ENCODE data around the gene CCDC134. TPM values are rescaled to one million over a fixed set of nuclear protein-coding genes. Genes with fewer than 3 reads are reported as not detected.

Gene CCDC134
- total and polyA plus RNA-seq, 2 of the 13 experiments (the other 11 are each of a cell fraction or from before 2014, with no cell fraction given), result 4.8 to 17.4 TPM

DNA sequence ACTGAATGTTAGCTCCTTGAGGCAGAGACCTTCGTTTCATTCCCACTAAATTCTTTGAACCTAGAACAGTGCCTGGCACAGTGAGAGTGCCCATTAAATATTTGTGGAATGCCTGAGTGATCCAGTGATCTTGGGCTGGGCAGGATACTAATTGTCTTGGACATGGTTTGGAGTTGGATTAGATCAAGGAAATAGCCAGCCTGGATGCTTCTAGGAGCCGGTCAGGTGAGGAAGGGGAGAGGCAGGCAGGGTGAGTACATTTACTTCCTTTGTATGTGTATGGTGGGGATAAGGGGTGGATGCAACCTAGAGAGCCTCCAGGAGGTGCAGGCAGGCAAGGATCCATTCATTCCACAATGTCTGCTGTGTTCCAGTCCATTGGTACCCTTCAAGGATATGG lies 36.1 kb downstream of the CCDC134 start:
- Histone ChIP-seq H3K27me3 (ENCODE audit: control insufficient read depth in 1 of 2, insufficient read depth in 2 of 2, low read length in 2 of 2) (no peaks in the 10 kb centered on the region; a peak in 1 of 5 replicates), H3K4me1 (ENCODE audit: insufficient read depth, low read length) (peaks cover 78% of the 10 kb centered on the region), H3K79me2 (ENCODE audit: insufficient read depth, low read length) (peaks cover 83% of the 10 kb centered on the region), H3K36me3 (replicated peaks in 1 of 2; ENCODE audit: control insufficient read depth in 1 of 2, insufficient read depth in 2 of 2, low read length in 2 of 2) (peaks cover 10 to 37% of the 10 kb centered on the region in 2 experiments), H3K9me3 (ENCODE audit: low read length) (no peaks in the 10 kb centered on the region), H3K9ac (ENCODE audit: insufficient read depth, low read depth, low read length) (no peak overlapping the region), H3K27ac (ENCODE audit: extremely low read length, insufficient read depth, low read length) (peak overlapping the region; percentile 52), H3K4me3 (replicated peaks in 1 of 3; ENCODE audit: insufficient read depth in 1 of 3, low read depth in 2 of 3, low read length in 3 of 3) (no peak overlapping the region; a peak in 1 of 6 replicates), H2AFZ (ENCODE audit: low read length) (no peak overlapping the region), H3K4me2 (ENCODE audit: low read depth, low read length) (peak overlapping the region; percentile 43; the same call in 1 of the 2 replicates), H4K20me1 (ENCODE audit: insufficient read depth, low read length) (peaks cover 26% of the 10 kb centered on the region)
- no TSS peak for BruUV-seq (replicated peaks)
- WGBS (ENCODE audit: low lambda C conversion rate), result 96% methylated on average over 2 of the region's 2 CpGs
- in situ Hi-C loops (cut with HindIII; ENCODE audit: extremely low pct_ligation_motif_present, low pct_unique_long_range_greater_than_20kb), result no loop called here
- no peak for ATAC-seq
- no peak for FAIRE-seq
- DNase-seq (ENCODE audit: low spot score), result no peak
- TF ChIP-seq ZNF629 (CRISPR knock-in tag; conservative IDR thresholded peaks at IDR 0.05) (0 out of 2 replicates have a peak, but pooled peaks have one; percentile 27), ZMYM4 (CRISPR knock-in tag; IDR thresholded peaks at IDR 0.05) (0 out of 2 replicates have a peak, but pooled peaks have one; percentile 17), ZNF816 (CRISPR knock-in tag; IDR thresholded peaks at IDR 0.05; ENCODE audit: borderline replicate concordance) (no peak)
- TF ChIP-seq, protein P1, sequence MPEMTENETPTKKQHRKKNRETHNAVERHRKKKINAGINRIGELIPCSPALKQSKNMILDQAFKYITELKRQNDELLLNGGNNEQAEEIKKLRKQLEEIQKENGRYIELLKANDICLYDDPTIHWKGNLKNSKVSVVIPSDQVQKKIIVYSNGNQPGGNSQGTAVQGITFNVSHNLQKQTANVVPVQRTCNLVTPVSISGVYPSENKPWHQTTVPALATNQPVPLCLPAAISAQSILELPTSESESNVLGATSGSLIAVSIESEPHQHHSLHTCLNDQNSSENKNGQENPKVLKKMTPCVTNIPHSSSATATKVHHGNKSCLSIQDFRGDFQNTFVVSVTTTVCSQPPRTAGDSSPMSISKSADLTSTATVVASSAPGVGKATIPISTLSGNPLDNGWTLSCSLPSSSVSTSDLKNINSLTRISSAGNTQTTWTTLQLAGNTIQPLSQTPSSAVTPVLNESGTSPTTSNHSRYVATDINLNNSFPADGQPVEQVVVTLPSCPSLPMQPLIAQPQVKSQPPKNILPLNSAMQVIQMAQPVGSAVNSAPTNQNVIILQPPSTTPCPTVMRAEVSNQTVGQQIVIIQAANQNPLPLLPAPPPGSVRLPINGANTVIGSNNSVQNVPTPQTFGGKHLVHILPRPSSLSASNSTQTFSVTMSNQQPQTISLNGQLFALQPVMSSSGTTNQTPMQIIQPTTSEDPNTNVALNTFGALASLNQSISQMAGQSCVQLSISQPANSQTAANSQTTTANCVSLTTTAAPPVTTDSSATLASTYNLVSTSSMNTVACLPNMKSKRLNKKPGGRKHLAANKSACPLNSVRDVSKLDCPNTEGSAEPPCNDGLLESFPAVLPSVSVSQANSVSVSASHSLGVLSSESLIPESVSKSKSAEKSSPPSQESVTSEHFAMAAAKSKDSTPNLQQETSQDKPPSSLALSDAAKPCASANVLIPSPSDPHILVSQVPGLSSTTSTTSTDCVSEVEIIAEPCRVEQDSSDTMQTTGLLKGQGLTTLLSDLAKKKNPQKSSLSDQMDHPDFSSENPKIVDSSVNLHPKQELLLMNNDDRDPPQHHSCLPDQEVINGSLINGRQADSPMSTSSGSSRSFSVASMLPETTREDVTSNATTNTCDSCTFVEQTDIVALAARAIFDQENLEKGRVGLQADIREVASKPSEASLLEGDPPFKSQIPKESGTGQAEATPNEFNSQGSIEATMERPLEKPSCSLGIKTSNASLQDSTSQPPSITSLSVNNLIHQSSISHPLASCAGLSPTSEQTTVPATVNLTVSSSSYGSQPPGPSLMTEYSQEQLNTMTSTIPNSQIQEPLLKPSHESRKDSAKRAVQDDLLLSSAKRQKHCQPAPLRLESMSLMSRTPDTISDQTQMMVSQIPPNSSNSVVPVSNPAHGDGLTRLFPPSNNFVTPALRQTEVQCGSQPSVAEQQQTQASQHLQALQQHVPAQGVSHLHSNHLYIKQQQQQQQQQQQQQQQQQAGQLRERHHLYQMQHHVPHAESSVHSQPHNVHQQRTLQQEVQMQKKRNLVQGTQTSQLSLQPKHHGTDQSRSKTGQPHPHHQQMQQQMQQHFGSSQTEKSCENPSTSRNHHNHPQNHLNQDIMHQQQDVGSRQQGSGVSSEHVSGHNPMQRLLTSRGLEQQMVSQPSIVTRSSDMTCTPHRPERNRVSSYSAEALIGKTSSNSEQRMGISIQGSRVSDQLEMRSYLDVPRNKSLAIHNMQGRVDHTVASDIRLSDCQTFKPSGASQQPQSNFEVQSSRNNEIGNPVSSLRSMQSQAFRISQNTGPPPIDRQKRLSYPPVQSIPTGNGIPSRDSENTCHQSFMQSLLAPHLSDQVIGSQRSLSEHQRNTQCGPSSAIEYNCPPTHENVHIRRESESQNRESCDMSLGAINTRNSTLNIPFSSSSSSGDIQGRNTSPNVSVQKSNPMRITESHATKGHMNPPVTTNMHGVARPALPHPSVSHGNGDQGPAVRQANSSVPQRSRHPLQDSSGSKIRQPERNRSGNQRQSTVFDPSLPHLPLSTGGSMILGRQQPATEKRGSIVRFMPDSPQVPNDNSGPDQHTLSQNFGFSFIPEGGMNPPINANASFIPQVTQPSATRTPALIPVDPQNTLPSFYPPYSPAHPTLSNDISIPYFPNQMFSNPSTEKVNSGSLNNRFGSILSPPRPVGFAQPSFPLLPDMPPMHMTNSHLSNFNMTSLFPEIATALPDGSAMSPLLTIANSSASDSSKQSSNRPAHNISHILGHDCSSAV (CRISPR knock-in tag; IDR thresholded peaks at IDR 0.05; ENCODE audit: borderline replicate concordance), result no peak
- CTCF ChIA-PET (ENCODE audit: low intra/inter-chr PET ratio, low total read pairs), result no interaction called here
- POLR2A ChIA-PET, result interaction anchor here (1.2 to 2.0 kb wide), 2 partner anchors 9 to 36 kb away, joined by 4 to 12 read pairs; partner anchors contain the start of gene CCDC134
- intact Hi-C loops (cut with micrococcal nuclease; ENCODE audit: unreplicated experiment), result no loop called here
